Thyroid gland (tissue), 4 donors: ENCODE results near the gene CALR. TPM values are rescaled to one million over a fixed set of nuclear protein-coding genes. Genes with fewer than 3 reads are reported as not detected.
A peak's percentile ranks its signal among the peaks of the same experiment; 100 is the strongest.

Experiments
- DNase-seq, 2 donors: peaks; one replicate each; pipeline ENCODE4 v3.0.0-alpha.2; 2019
- H3K27ac ChIP-seq, 3 donors: fragments of 200-600 bp; sonication (generic); 1 replicate in 2 of 3; 2 replicates in 1 of 3; pipeline ENCODE4 v1.5.1; 2016 to 2019; ENCODE audit warnings: mild to moderate bottlenecking in 1 of 3, moderate library complexity in 1 of 3
- H3K27me3 ChIP-seq: fragments of 200-600 bp; sonication (generic); one replicate; pipeline ENCODE4 v1.5.1; 2019
- H3K36me3 ChIP-seq, 2 donors: fragments of 200-600 bp; sonication (generic); one replicate each; pipeline ENCODE4 v1.5.1; 2016 to 2019
- H3K4me1 ChIP-seq, 2 donors: fragments of 200-600 bp; sonication (generic); one replicate each; pipeline ENCODE4 v1.5.1; 2017 to 2019
- H3K4me3 ChIP-seq, 3 donors: fragments of 200-600 bp; sonication (generic); replicated peaks in 1 of 3; 1 replicate in 2 of 3; 2 replicates in 1 of 3; pipeline ENCODE4 v1.5.1; 2016; ENCODE audit warnings: mild to moderate bottlenecking in 1 of 3
- H3K9me3 ChIP-seq: fragments of 200-600 bp; sonication (generic); one replicate; pipeline ENCODE4 v1.5.1; 2017
- POLR2A ChIP-seq, 2 donors: fragments of 450-650 bp; IDR thresholded peaks; one replicate each; pipeline ENCODE4 v1.6.1; 2017; ENCODE audit warnings: antibody characterized with exemption in 2 of 2, mild to moderate bottlenecking in 2 of 2, moderate library complexity in 1 of 2
- WGBS, 2 donors: methylation state at CpG; one replicate each; pipeline ENCODE4 v1.1.5; 2017; 5-methylcytosine and 5-hydroxymethylcytosine counted together
- intact Hi-C: fragments of 100-400 bp; cut with DNase I; formaldehyde crosslinking; loops from one replicate; pipeline ENCODE4 v1.15.1; 2023
- total RNA-seq, 4 donors: library from RNA; depleted of rRNA; stranded (reverse); fragments of >200 nt; gene quantifications; one replicate each; pipeline ENCODE4 v1.2.3, GENCODE V29; 2016
- TF ChIP-seq, protein P1 (sequence below), 6 experiments: fragments of 200-600 bp in 3 of 6; fragments of 450-650 bp in 3 of 6; sonication (generic) in 3 of 6; IDR thresholded peaks; one replicate each; pipeline ENCODE4 v1.5.1; 2016 to 2019; ENCODE audit warnings: antibody characterized with exemption in 6 of 6, mild to moderate bottlenecking in 2 of 6, inconsistent platforms in 1 of 6, moderate library complexity in 1 of 6

The CALR gene
- total RNA-seq, 4 donors from 2014 or later: 1,892 to 4,270 (median 2,942) TPM

DNA sequence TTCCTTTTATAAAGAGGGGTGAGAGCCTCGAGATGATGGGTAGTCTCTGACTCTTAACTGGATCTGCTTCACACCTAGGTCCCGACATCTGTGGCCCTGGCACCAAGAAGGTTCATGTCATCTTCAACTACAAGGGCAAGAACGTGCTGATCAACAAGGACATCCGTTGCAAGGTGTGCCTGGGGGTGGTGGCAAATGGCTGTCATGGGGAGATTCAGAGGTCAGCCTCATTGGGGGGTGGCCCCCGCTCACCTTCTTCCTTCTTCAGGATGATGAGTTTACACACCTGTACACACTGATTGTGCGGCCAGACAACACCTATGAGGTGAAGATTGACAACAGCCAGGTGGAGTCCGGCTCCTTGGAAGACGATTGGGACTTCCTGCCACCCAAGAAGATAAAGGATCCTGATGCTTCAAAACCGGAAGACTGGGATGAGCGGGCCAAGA is 1.6 kb downstream of the CALR start:
- TF ChIP-seq POLR2A (IDR thresholded peaks at IDR 0.05): no peak
- TF ChIP-seq, protein P1, sequence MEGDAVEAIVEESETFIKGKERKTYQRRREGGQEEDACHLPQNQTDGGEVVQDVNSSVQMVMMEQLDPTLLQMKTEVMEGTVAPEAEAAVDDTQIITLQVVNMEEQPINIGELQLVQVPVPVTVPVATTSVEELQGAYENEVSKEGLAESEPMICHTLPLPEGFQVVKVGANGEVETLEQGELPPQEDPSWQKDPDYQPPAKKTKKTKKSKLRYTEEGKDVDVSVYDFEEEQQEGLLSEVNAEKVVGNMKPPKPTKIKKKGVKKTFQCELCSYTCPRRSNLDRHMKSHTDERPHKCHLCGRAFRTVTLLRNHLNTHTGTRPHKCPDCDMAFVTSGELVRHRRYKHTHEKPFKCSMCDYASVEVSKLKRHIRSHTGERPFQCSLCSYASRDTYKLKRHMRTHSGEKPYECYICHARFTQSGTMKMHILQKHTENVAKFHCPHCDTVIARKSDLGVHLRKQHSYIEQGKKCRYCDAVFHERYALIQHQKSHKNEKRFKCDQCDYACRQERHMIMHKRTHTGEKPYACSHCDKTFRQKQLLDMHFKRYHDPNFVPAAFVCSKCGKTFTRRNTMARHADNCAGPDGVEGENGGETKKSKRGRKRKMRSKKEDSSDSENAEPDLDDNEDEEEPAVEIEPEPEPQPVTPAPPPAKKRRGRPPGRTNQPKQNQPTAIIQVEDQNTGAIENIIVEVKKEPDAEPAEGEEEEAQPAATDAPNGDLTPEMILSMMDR (IDR thresholded peaks at IDR 0.05): no peak
- DNase-seq: no peak
- Histone ChIP-seq H3K27ac (peak overlapping the region; percentile 11 to 96 (median 90)), H3K27me3 (no peaks in the 10 kb centered on the region), H3K9me3 (no peaks in the 10 kb centered on the region), H3K4me1 (peaks cover 44 to 63% of the 10 kb centered on the region in 2 donors), H3K4me3 (peak overlapping the region in 2 of 3 donors; percentile 98 to 99), H3K36me3 (peaks cover 50 to 61% of the 10 kb centered on the region in 2 donors)
- intact Hi-C loops: loop anchor here (10.0 kb wide), 1 partner anchor 55 kb away; the partner anchor contains the start of genes DNASE2 and KLF1
- 33 to 50% methylated on average over 10 of the region's 10 CpGs for WGBS, 2 donors

DNA sequence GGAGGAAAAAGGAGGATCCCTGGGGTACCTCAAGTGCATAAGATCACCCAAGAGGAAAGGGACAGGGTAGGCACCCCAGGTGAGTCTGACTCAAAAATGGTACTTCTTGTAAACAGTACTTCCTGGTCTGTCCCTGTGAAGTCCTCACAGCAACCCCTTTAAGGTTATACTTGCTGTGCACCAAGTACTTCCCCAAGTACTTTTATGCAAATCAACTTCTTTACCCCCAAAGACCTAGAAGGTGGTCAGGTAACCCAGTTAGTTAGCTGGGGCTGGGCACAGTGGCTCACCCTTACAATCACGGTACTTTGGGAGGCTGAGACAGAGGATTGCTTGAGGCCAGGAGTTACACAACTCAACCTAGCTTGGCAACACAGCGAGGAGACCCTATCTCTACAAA is 2.5 kb downstream of the CALR start:
- Histone ChIP-seq H3K27me3 (no peaks in the 10 kb centered on the region), H3K4me3 (peak overlapping the region in 1 of 3 donors; percentile 99), H3K36me3 (peaks cover 50 to 62% of the 10 kb centered on the region in 2 donors), H3K4me1 (peaks cover 44 to 67% of the 10 kb centered on the region in 2 donors), H3K9me3 (no peaks in the 10 kb centered on the region), H3K27ac (peak overlapping the region in 2 of 3 donors; percentile 90 to 96)
- no peak for DNase-seq
- 68 to 83% methylated on average over 2 of the region's 2 CpGs for WGBS, 2 donors
- intact Hi-C loops: no loop called here
- TF ChIP-seq, protein P1 (IDR thresholded peaks at IDR 0.05): no peak
- TF ChIP-seq POLR2A (IDR thresholded peaks at IDR 0.05): no peak

DNA sequence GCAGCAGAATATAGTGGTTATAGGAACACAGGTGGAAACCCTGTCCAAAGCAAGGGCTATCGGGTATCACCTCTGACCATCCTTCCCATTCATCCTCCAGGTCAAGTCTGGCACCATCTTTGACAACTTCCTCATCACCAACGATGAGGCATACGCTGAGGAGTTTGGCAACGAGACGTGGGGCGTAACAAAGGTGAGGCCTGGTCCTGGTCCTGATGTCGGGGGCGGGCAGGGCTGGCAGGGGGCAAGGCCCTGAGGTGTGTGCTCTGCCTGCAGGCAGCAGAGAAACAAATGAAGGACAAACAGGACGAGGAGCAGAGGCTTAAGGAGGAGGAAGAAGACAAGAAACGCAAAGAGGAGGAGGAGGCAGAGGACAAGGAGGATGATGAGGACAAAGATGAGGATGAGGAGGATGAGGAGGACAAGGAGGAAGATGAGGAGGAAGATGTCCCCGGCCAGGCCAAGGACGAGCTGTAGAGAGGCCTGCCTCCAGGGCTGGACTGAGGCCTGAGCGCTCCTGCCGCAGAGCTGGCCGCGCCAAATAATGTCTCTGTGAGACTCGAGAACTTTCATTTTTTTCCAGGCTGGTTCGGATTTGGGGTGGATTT is 5.1 kb downstream of the CALR start:
- no peak overlapping the region for H3K4me3 ChIP-seq
- WGBS, 2 donors: 81 to 84% methylated on average over 18 of the region's 18 CpGs
- peaks cover 58 to 70% of the 10 kb centered on the region in 2 donors for H3K36me3 ChIP-seq
- intact Hi-C loops: no loop called here
- DNase-seq: no peak
- no peaks in the 10 kb centered on the region for H3K9me3 ChIP-seq
- H3K4me1 ChIP-seq: peaks cover 45 to 66% of the 10 kb centered on the region in 2 donors
- H3K27me3 ChIP-seq: no peaks in the 10 kb centered on the region
- no peak for TF ChIP-seq POLR2A (IDR thresholded peaks at IDR 0.05)
- TF ChIP-seq, protein P1 (IDR thresholded peaks at IDR 0.05): no peak
- peak overlapping the region in 2 of 3 donors; percentile 43 to 48 for H3K27ac ChIP-seq

DNA sequence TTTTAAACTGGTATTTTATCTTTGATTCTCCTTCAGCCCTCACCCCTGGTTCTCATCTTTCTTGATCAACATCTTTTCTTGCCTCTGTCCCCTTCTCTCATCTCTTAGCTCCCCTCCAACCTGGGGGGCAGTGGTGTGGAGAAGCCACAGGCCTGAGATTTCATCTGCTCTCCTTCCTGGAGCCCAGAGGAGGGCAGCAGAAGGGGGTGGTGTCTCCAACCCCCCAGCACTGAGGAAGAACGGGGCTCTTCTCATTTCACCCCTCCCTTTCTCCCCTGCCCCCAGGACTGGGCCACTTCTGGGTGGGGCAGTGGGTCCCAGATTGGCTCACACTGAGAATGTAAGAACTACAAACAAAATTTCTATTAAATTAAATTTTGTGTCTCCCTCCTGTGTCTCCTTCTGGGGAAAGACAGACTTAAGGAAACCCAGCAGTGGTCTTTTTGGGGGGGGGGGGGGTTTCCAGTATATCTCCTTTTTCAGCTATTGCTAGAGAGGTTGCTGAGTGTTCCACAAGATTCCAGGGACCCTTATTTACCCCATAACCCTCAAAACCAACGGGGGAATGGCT is 5.8 kb downstream of the CALR start:
- peak overlapping the region in 1 of 3 donors; percentile 43 for H3K27ac ChIP-seq
- DNase-seq: no peak
- intact Hi-C loops: no loop called here
- H3K4me1 ChIP-seq: peaks cover 45 to 66% of the 10 kb centered on the region in 2 donors
- H3K27me3 ChIP-seq: no peaks in the 10 kb centered on the region
- H3K9me3 ChIP-seq: no peaks in the 10 kb centered on the region
- H3K36me3 ChIP-seq: peaks cover 64 to 72% of the 10 kb centered on the region in 2 donors
- 62 to 74% methylated on average over 2 of the region's 2 CpGs for WGBS, 2 donors
- TF ChIP-seq, protein P1 (IDR thresholded peaks at IDR 0.05): no peak
- no peak for TF ChIP-seq POLR2A (IDR thresholded peaks at IDR 0.05)
- no peak overlapping the region for H3K4me3 ChIP-seq
